GM12891 (cell line): ENCODE data around the gene DCP2. TPM values are rescaled to one million over a fixed set of nuclear protein-coding genes. Genes with fewer than 3 reads are reported as not detected.

Experiments
- DNase-seq: peaks from one replicate; pipeline ENCODE4 v3.0.0; 2011; ENCODE audit warnings: low spot score; ENCODE audit not compliant: insufficient read length
- FAIRE-seq: peaks from 2 replicates; lab custom pipeline; 2011; peaks lifted over from hg19 to GRCh38; lab: Jason Lieb, UNC
- PAX5 ChIP-seq: IDR thresholded peaks from 2 replicates; pipeline ENCODE4 v1.6.1; 2011; ENCODE audit warnings: low read length, moderate library complexity, mild to moderate bottlenecking; ENCODE audit not compliant: insufficient read depth, severe bottlenecking
- POLR2A ChIP-seq: IDR thresholded peaks from 2 replicates; pipeline ENCODE4 v1.6.1; 2011; ENCODE audit warnings: low read depth, low read length, control low read depth
- POLR2AphosphoS5 ChIP-seq: IDR thresholded peaks from 2 replicates; pipeline ENCODE4 v1.6.1; 2011; ENCODE audit warnings: low read depth, low read length, control low read depth
- POU2F2 ChIP-seq: IDR thresholded peaks from 2 replicates; pipeline ENCODE4 v1.6.1; 2011; ENCODE audit warnings: low read depth, mild to moderate bottlenecking, control low read depth, low read length, moderate library complexity
- SPI1 ChIP-seq: IDR thresholded peaks from 2 replicates; pipeline ENCODE4 v1.6.1; 2011; ENCODE audit warnings: low read depth, low read length, control low read depth
- TAF1 ChIP-seq: IDR thresholded peaks from 2 replicates; pipeline ENCODE4 v1.6.1; 2011; ENCODE audit warnings: low read depth, low read length, control low read depth
- polyA plus RNA-seq: library from polyadenylated mRNA; unstranded; fragments of >200 nt; gene quantifications from one replicate; pipeline ENCODE4 v1.2.1, GENCODE V29; 2012; ENCODE audit warnings: low read depth, missing spikeins, inconsistent platforms; ENCODE audit not compliant: missing spikeins

DCP2 gene
- 17.0 TPM for polyA plus RNA-seq

DNA sequence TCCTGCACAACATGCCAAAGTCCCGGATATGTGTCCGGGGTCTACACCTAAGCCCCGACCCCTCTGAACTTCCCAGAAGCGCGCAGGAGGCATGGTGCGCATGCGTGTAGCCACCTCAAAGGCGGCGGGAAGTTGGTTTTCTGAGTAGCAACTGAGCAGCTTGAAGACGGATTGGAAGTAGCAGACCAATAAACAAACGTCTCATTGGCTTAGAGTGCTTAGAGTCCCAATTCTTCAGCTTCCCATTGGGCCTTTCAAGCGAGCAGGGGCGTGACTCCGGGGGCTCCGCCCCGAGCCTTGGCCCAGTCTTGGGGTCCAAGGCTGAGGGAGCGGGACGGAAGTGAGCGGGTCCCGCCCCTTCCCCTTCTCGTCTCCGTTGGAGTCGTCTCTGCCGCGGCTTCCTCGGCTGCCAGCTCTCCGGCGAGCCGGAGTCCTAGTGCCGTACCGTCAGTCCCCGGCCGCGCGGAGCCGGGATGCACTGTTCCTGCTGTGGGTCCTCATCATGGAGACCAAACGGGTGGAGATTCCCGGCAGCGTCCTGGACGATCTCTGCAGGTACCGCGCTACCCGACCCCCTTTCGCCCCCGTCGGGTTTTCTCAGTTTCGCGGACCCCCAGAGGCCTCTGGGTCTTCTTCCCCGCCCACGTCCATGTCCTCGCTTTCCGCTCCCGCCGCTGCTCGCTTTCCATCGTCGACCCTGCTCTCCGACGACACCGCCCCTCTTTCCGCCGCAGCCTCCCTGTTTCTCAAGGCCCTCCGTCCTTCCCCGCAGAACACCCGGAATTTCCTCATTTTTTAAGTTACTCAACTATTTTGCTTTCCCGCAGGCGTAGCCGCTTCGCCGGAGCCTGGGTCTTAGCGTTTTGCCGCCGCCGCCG lies at the start of gene DCP2:
DCP2 (plus strand) TSS at position 367 of the 878 bp plus-strand sequence; CDS start at position 503, 136 bp downstream.
- FAIRE-seq (peak; percentile 99), DNase-seq (peak; percentile 81)
- TF ChIP-seq PAX5, result no peak
- TF ChIP-seq POU2F2, result no peak
- TF ChIP-seq SPI1, result peak; percentile 77
- peak; percentile 90 for TF ChIP-seq POLR2A
- TF ChIP-seq POLR2AphosphoS5, result peak; percentile 84
- TF ChIP-seq TAF1, result peak; percentile 53

DNA sequence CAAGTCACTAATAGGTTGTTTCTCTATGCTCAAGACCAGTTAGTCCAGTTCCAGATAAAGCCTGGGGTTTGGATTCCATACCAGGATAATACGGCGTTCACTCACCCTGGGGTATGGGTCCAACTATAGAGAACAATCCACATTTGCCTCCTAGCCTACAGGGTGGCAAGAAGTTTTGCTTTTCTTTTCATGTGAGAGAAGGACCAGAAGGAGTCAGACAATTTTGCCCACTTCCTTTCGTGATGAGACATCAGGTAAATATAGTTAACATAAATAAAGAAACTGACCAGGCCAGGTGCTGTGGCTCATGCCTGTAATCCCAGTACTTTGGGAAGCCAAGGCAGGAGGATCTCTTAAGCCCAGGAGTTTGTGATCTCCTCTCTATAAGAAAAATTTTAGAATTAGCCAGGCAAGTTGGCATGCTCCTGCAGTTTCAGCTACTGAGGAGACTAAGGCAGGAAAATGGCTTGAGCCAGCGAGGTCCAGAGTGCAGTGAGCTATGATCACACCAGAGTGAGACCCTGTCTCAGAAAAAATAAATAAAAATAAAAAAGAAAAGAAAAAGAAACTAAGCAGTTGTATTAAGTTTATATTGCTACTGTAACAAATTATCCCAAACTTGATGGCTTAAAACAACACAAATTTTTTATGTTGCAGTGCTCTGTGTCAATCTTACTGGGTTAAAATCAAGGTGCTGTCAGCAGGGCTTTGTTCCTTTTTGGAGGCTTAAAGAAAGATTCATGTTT lies 47.1 kb upstream of the DCP2 start:
- DNase-seq (no peak), FAIRE-seq (peak; percentile 89)
- TF ChIP-seq PAX5 (no peak), POLR2A (no peak), POU2F2 (no peak), SPI1 (peak; percentile 51)

DNA sequence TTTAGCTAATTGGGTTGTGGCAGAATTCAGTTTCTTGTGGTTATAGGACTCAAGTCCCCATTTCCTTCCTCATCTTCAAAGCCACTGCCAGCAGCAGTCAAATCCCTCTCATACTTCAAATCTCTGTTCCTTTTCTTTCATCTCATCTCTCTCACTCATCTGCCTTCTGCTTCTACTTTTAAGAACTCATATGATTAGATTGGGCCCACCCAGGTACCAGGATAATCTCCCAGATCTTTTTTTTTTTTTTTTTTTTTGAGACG lies 46.6 kb upstream of the DCP2 start:
- no peak for DNase-seq
- no peak for FAIRE-seq

DNA sequence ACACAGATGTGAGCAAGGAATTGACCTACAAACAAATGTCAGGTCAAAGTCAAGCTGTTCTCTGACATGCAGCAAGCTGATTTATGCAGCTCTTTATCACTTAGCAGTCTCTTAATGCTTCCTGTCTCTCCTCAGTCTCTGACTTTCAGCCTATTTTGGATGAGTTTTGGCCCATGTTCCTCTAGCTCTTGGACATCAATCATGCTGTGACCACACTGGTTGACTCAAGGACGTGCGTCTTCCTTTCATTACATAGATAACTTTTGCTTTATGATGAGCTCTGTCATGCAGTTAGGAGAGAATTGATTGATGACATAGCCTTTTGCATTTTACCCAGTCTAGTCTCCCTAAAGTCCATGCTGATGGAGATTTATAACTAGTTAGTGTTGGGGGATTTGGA lies 45.1 kb upstream of the DCP2 start:
- FAIRE-seq, result peak; percentile 78
- TF ChIP-seq POU2F2 (no peak), POLR2A (no peak), PAX5 (no peak), SPI1 (no peak), TAF1 (no peak), POLR2AphosphoS5 (no peak)
- DNase-seq, result no peak

More for the DNA sequence above, 46.6 kb upstream of the DCP2 start:
- TF ChIP-seq SPI1 (peak; percentile 80), POLR2AphosphoS5 (no peak)

DNA sequence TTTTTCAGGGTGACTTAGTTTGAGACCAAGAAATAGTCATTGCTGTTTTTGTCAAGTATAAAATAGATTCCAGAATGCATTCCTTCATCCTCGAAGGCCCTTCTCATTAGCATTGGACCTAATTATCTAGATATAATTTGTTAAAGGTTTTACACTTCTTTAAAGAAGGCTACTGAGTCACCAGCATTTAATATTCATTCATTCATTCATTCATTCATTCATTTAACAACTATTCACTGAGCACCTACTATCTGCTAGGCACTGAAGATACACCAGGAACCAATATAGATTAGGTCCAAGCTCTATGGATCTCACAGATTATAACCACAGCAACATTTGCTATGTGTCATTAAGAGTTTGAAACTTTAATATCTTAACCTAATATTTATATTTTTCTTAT lies 43.5 kb upstream of the DCP2 start:
- FAIRE-seq, result no peak
- TF ChIP-seq TAF1, result no peak
- no peak for TF ChIP-seq SPI1
- TF ChIP-seq PAX5, result no peak
- TF ChIP-seq POLR2A, result no peak
- TF ChIP-seq POU2F2, result no peak
- no peak for TF ChIP-seq POLR2AphosphoS5
- no peak for DNase-seq

DNA sequence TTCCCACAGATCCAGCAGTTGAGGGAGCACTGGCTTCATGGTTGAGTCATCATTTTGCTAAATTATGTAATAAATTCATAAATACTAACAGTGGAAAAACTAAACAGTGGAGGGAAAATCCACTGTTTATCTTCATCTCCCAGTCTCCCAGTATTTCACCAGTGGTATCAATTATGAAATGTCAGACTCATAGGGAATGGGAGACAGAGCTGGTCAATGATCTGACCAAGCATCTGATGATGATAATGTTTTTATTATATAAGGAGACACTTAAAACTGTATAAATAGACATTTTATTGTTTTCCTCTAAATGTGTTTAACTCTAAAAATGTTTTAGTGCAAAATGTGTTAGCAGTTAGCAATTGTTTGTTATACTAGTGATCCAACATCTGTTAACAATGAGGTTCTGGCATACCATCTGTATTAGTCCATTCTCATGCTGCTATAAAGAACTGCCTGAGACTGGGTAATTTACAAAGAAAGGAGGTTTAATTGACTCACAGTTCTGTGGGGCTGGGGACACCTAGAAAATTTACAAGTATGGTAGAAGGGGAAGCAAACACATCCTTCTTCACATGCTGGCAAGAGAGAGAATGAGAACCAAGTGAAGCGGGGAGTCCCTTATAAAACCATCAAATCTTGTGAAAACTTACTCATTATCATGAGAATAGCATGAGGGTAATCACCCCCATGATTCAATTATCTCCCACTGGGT lies 42.8 kb upstream of the DCP2 start:
- FAIRE-seq (no peak), DNase-seq (no peak)
- TF ChIP-seq SPI1, result no peak
- TF ChIP-seq TAF1, result no peak
- no peak for TF ChIP-seq POU2F2
- no peak for TF ChIP-seq POLR2A
- no peak for TF ChIP-seq PAX5
- no peak for TF ChIP-seq POLR2AphosphoS5

DNA sequence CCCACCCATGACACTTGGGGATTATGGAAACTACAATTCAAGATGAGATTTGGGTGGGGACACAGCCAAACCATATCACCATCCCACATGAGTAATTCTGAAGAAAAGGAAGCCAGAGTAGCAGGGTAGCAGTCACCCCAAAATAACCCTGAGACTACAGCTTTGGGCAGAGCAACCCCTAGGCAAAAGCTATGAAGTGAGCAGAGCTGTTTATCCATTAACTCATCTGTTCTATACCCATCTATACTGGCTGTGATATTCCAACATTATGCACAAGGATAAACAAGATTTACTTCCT lies 42.3 kb upstream of the DCP2 start:
- TF ChIP-seq POLR2AphosphoS5, result no peak
- TF ChIP-seq SPI1, result no peak
- TF ChIP-seq POU2F2, result no peak
- TF ChIP-seq PAX5, result no peak
- TF ChIP-seq POLR2A, result no peak
- TF ChIP-seq TAF1, result no peak
- no peak for DNase-seq
- no peak for FAIRE-seq

DNA sequence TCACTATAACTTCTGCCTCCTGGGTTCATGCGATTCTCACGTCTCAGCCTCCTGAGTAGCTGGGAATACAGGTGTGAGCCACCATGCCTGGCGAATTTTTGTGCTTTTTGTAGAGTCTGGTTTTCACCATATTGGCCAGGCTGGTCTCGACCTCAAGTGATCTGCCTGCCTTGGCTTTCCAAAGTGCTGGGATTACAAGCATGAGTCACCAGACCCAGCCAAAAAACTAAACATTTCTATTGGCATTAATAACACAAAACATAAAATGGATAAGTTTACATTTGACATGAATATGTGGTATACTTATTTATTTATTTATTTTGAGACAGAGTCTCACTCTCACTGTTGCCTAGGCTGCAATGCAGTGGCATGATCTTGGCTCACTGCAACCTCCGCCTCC lies 40.9 kb upstream of the DCP2 start:
- no peak for DNase-seq
- TF ChIP-seq POLR2A (no peak), POU2F2 (no peak), SPI1 (no peak), POLR2AphosphoS5 (no peak), PAX5 (no peak), TAF1 (no peak)
- FAIRE-seq, result no peak

DNA sequence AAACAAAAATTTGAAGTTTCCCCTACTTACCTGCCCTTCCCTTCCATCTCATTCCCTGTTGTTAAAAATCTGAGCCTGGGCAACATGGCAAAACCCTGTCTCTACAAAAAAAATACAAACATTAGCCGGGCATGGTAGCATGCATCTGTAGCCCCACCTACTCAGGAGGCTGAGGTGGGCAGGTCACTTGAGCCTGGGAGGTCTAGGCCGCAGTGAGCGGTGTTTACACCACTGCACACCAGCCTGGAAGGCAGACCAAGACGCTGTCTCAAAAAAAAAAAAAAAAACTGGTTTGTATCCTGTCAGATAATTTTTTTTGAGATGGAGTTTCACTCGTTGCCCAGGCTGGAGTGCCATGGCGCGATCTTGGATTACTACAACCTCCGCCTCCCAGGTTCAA lies 38.3 kb upstream of the DCP2 start:
- TF ChIP-seq SPI1, result no peak
- no peak for TF ChIP-seq POLR2AphosphoS5
- TF ChIP-seq TAF1, result no peak
- no peak for TF ChIP-seq POLR2A
- TF ChIP-seq PAX5, result no peak
- TF ChIP-seq POU2F2, result no peak
- FAIRE-seq (no peak), DNase-seq (no peak)

DNA sequence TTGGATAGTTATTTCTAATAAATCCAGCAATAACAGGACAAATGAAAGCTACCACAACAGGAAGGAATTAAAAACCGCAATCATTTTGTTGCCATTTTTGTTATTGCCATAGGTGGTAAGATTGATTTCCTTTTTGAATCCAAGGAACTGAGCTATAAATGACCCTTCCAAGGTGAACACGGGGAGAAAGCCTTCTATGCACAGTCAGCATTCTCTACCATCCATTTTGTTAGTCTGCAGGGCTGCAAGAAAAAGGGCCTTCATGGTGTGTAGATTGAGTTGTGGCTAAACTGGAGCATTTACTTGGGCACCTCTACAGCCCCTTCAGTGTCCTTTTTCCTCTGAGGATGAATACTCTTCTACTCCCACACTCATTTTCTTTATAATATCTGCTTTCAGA lies 35.9 kb upstream of the DCP2 start:
- FAIRE-seq, result no peak
- TF ChIP-seq SPI1 (no peak), POU2F2 (no peak), TAF1 (no peak), PAX5 (no peak), POLR2A (no peak), POLR2AphosphoS5 (no peak)
- no peak for DNase-seq
